HG02981 (cell line): ENCODE results near the gene CHID1.

ENCODE experiments used
- ATAC-seq: cut with Tn5 transposase; IDR thresholded peaks from one replicate; pipeline ENCODE4 v1.9.1; 2021; ENCODE audit warnings: mild to moderate bottlenecking, moderate library complexity; ENCODE audit not compliant: unreplicated experiment

CHID1 gene

GRCh38 chr11:888310-889212, 22.0 kb downstream of the CHID1 start:
- no peak for ATAC-seq

- ATAC-seq, result no peak
Measured at GRCh38 chr11:887589-887988, 23.0 kb downstream of the CHID1 start.

DNA sequence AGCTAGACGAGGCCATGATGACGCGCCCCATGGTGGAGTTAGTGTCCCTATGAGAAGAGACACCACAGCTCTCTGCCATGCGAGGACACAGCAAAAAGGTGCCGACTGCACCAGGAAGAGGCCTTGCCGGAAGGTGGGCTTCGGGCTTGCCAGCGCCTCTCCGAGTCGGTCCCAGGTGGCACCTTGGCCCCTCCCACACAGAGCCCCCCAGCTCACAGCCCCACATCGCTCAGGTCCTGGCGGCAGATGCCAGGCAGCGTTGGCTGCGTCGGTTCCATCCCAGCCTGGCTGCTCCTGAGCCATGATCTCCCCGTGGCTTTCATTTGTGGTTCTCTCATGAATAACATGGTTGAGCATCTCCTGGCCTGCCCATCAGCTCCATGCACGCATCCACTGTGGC, 24.0 kb downstream of the CHID1 start:
- no peak for ATAC-seq

DNA sequence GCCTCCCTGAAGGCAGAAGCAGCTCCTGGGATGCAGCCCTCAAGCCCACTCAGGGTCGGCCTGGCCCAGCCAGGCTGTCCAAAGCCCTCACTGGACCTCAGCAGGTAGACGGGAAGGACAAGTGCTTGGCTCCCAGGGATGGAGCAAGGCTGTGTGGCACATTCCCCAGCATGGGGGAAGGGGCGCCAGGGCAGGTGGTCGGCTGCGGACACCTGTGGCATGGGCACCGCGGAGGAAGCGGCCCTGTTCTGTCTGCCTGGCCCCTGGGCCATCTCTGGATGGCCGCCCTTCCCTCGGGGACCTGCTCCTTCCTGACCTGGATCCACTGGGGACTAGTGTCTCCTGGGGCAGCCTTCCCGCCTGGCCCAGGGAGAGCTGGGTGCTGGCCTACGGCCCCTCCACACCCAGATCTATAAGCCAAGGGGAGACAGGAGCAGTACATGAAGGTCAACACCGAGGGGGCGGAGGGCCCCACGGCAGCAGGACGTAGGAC, 26.0 kb downstream of the CHID1 start:
- ATAC-seq, result no peak

DNA sequence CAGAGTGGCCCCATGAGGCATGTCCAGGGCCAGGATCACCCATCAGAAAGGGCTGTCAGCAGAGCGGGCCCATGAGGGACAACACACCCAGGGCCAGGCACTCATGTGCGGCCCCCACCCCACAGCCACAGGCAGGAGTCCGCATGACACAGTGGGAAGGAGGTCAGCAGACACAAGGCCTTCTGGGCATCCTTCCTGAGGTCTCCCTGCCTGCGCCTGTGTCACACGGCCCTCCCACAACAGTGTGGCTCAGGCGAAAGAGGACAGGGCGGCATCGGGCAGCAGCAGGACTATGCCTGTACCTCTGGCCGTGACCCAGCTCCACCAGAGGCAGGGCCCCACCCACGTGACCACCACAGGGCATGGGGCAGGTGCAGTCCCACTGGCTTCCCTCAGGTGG, 27.1 kb downstream of the CHID1 start:
- ATAC-seq, result no peak

GRCh38 chr11:882596-882995, 28.0 kb downstream of the CHID1 start:
- no peak for ATAC-seq

DNA sequence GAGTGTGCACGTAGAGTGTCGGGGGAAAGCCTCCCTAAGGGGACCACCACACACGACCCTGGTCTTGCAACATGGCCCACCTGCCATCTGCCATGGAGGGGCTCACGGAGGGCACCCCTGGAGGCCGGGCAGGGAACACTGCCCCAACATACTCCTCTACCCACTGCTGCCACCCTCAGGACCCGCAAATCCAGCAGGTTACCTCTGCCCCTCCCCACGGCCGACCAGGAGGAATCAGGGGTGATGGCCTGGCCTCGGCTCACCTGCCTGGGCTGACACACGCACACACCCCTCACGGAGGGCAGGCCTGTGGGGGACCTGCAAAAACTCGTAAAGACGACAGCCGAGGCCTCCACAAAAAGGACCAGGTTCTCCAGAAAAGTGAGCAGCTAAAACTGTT, 30.2 kb downstream of the CHID1 start:
- no peak for ATAC-seq

DNA sequence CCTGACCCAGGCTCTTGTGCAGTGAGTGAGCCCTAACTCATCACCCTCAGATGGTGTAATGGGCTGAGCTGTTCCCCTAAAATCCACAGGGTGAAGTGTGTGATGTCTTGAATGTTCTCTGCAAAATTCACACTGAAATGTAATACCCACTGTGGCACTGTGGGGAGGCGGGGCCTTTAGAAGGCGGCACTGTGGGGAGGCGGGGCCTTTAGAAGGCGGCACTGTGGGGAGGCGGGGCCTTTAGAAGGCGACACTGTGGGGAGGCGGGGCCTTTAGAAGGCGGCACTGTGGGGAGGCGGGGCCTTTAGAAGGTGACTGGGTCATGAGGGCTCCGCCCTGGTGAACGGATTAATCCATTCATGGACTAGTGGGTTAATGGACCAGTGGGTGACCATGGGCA, 33.0 kb downstream of the CHID1 start:
- no peak for ATAC-seq

GRCh38 chr11:876545-876944, 34.1 kb downstream of the CHID1 start:
- no peak for ATAC-seq

DNA sequence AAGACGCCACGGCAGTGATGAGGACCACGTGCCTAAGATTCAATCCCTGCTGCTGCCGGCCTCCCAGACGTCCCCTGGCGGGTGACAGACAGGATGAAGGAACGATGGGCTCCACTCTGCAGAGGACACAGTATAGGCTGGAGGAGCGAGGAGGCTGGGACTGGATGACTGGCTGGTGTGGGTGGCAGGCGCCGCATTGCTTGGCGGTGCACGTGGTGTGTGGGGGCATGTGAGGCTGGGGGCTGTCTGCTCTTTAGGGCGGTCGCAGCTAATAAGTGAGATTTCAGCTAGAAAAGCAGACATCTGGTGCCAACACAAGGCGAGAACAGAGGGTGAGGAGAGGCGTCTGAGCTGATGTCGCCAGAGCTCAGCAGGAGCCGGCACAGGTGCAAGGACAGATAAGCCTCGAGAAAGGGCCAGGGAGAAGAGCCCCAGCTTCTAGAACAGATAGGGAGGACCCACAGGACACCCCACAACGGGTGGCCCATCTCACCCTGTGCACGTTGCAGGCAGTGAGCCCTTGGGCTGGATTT, 34.8 kb downstream of the CHID1 start:
- no peak for ATAC-seq

GRCh38 chr11:875203-875602, 35.4 kb downstream of the CHID1 start:
- no peak for ATAC-seq

DNA sequence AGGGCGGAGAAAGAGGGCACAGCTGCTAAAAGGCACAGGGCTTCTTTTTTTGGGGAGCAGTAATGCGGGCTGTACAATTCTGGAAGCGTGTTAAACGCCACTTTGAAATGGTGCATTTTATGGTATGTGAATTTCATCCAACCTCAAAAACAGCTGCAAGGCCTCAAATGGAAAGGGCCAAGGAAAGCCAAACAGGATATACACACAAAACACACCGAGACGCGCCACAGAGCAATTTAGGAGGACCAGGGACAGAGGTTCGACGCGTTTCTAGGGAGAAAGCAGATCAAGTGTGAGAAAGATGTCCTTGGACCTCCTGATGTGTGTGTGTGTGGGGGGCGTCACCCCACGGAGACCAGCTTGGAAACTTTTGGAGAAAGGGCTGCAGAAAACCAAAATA, 36.9 kb downstream of the CHID1 start:
- ATAC-seq, result no peak

DNA sequence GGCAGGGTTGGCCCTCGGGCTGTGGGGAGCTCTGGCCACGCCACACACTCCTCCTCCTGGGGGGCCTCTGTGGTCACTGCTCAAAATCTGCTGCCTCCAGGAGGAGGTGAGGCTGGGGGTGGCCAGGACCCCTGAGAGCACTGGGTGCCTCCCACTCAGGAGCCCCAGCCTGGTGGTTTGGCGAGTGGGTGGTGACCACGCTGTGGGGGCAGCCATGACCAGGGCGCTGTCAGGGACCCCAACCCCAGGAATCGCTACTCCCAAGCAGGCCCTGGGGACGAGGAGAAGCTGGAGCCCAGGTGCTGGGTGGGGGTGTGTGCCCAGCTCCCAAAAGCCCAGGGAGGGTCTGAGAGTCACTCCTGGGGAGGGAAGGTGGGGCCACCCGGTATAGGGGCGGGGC, 37.8 kb downstream of the CHID1 start:
- ATAC-seq, result no peak

DNA sequence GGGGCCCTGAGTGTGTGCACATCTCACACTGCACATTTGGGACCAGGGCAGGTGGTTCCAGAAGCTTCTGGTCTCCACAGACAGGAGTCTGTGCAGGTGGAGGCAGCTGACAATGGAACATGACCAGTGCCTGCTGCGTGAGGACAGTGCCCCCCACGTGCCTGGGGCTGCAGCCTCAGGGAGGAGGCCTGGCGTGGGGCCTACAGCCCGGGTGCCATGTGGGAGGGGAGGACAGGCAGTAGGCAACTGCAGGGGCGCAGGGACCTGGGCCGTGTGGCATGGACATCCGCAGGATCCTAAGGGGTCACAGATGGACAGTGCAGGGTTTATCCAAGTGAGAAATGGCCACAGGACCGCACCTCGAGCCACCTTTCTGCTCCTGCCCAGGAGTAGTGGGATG, 39.1 kb downstream of the CHID1 start:
- no peak for ATAC-seq

- ATAC-seq, result no peak
Measured at GRCh38 chr11:870418-870817, 40.2 kb downstream of the CHID1 start.

DNA sequence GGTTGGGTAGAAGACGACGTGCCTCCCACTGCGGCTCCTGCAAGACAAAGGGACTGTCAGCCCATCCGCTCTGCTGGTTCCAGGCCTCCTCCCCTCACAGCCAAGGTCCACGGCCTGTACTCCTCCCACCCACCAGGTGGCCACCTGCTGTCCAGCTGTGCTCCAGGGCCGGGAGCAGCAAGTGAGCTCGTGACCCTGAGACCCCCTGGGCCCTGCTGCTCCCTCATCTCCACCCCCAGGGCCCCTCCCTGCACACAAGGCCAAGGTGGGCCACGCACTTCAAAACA, 40.5 kb downstream of the CHID1 start:
- no peak for ATAC-seq

GRCh38 chr11:869399-870126, 41.0 kb downstream of the CHID1 start:
- no peak for ATAC-seq

GRCh38 chr11:868802-869201, 41.8 kb downstream of the CHID1 start:
- ATAC-seq, result no peak

DNA sequence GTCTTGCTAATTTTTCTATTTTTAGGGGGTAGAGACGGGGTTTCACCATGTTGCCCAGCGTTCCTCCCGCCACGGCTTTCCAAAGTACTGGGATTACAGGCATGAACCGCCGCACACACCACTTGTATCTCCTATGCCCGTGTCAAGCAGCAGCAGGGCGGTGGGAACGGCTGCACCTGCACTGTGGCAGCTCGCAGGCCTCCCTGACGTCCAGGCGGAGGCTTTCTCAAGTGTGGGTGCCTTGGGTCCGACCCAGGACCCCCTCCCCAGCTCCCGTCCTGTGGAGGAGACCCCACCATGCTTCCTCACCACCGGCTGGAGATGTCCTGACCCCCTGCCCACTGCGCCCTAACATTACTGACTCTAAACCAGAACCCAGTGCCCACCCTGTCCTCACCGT, 42.2 kb downstream of the CHID1 start:
- ATAC-seq, result no peak

- no peak for ATAC-seq
Measured at GRCh38 chr11:867856-868358, 42.7 kb downstream of the CHID1 start.

DNA sequence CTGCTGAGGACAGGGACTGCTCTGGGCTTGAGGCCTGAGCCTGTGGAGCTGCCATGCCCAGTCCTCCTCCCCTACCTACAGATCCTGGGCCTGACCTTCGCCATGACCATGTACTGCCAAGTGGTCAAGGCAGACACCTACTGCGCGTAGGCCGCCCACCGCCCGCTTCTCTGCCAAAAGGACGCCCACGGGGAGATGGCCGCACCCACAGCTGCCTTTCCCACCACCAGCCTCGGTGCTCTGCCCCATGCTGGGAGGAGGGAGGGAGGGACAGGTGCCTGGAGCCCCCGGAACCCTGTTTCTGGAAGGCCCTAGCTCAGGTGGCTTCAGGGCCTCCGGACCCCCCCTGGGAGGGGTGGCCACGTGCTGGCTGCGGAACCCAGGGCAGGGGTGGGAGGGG, 44.1 kb downstream of the CHID1 start:
- ATAC-seq, result no peak
